ENCODE data around the gene PXK.

PXK gene

GRCh38 chr3:58358092-58358491 lies 25.4 kb downstream of the PXK start:
- TF ChIP-seq, protein P1, sequence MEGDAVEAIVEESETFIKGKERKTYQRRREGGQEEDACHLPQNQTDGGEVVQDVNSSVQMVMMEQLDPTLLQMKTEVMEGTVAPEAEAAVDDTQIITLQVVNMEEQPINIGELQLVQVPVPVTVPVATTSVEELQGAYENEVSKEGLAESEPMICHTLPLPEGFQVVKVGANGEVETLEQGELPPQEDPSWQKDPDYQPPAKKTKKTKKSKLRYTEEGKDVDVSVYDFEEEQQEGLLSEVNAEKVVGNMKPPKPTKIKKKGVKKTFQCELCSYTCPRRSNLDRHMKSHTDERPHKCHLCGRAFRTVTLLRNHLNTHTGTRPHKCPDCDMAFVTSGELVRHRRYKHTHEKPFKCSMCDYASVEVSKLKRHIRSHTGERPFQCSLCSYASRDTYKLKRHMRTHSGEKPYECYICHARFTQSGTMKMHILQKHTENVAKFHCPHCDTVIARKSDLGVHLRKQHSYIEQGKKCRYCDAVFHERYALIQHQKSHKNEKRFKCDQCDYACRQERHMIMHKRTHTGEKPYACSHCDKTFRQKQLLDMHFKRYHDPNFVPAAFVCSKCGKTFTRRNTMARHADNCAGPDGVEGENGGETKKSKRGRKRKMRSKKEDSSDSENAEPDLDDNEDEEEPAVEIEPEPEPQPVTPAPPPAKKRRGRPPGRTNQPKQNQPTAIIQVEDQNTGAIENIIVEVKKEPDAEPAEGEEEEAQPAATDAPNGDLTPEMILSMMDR (conservative IDR thresholded peaks at IDR 0.05): no peak
- TF ChIP-seq ZFX (IDR thresholded peaks at IDR 0.05): no peak
- H3K27ac ChIP-seq: no peak overlapping the region

GRCh38 chr3:58358808-58359207 lies 26.1 kb downstream of the PXK start:
- H3K27ac ChIP-seq: no peak overlapping the region
- TF ChIP-seq, protein P1 (conservative IDR thresholded peaks at IDR 0.05): no peak

GRCh38 chr3:58359621-58360020 lies 26.9 kb downstream of the PXK start:
- TF ChIP-seq, protein P1 (conservative IDR thresholded peaks at IDR 0.05): no peak
- no peak for TF ChIP-seq ZFX (IDR thresholded peaks at IDR 0.05)

GRCh38 chr3:58361866-58362265 lies 29.2 kb downstream of the PXK start:
- TF ChIP-seq, protein P1 (conservative IDR thresholded peaks at IDR 0.05): no peak
- TF ChIP-seq ZFX (IDR thresholded peaks at IDR 0.05): no peak
- no peak overlapping the region for H3K27ac ChIP-seq

More at GRCh38 chr3:58359621-58360020, 26.9 kb downstream of the PXK start:
- H3K27ac ChIP-seq: no peak overlapping the region

- no peak overlapping the region for H3K27ac ChIP-seq
- TF ChIP-seq ZFX (IDR thresholded peaks at IDR 0.05): no peak
- TF ChIP-seq, protein P1 (conservative IDR thresholded peaks at IDR 0.05): no peak
Observed at GRCh38 chr3:58366699-58367098, 34.0 kb downstream of the PXK start.

DNA sequence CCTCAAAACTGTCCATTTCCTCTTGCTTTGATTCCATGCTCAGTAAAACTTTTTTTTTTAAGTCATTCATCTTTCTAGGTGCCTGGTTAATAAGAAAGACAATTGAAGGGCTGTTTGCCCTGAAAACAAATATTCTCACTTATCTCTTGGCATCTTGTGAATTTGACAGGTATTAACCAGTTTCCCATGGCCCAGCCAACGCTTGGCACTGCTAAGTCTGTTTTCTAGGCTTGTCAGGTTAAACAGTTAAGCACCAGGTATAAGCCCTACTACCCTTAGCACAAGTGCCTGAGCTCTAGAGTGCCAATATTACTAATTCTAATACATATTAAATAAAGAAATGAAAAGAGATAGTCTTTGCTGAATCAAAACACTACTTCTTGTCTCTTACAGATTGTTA lies 36.3 kb downstream of the PXK start:
- no peak overlapping the region for H3K27ac ChIP-seq
- no peak for TF ChIP-seq ZFX (IDR thresholded peaks at IDR 0.05)
- TF ChIP-seq, protein P1 (conservative IDR thresholded peaks at IDR 0.05): no peak

DNA sequence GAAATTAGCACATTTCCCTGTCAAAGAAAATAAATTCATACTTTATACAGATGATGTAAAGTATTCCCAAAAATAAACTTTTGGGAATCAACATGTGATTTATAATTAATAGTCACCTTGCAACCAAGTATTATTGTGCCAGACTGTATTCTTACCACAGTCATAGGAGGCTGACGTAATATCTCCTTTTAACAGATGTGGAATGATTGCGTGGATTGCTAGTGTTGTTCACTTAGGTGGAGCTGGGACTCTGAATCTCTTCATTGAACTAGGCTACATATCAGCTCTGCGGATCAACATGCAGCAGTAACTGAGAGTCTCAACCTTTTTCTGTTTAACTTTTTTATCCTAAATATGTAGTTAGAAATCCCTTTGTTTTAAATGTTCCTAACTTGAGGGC lies 37.2 kb downstream of the PXK start:
- no peak for TF ChIP-seq ZFX (IDR thresholded peaks at IDR 0.05)
- TF ChIP-seq, protein P1 (conservative IDR thresholded peaks at IDR 0.05): no peak
- H3K27ac ChIP-seq: no peak overlapping the region
